Neuronal stem cell (in vitro differentiated cells): Measurements from ENCODE around the gene SEH1L.
"Not testable (repeated sequence)": the region's sequence is repeated elsewhere in the genome, so short reads cannot be mapped to it uniquely, and the experiment has no call there.

Source experiments
- DNase-seq: peaks from one replicate; pipeline ENCODE4 v3.0.0-alpha.2; 2013; ENCODE audit warnings: low spot score
- H2AFZ ChIP-seq: one replicate; pipeline ENCODE4 v1.6.1; 2013; ENCODE audit warnings: mild to moderate bottlenecking, low read length, inconsistent platforms
- H2AK5ac ChIP-seq: 2 replicates; pipeline ENCODE4 v1.6.1; 2013; ENCODE audit warnings: low read depth, mild to moderate bottlenecking, inconsistent platforms, low read length, moderate library complexity, mixed read lengths
- H2BK120ac ChIP-seq: 2 replicates; pipeline ENCODE4 v1.6.1; 2013; ENCODE audit warnings: low read depth, mild to moderate bottlenecking, inconsistent platforms, low read length, moderate library complexity, mixed read lengths
- H2BK12ac ChIP-seq: one replicate; pipeline ENCODE4 v1.6.1; 2013; ENCODE audit warnings: low read length, inconsistent platforms
- H2BK15ac ChIP-seq: 2 replicates; pipeline ENCODE4 v1.6.1; 2013; ENCODE audit warnings: mild to moderate bottlenecking, low read length, inconsistent platforms, mixed read lengths
- H2BK5ac ChIP-seq: one replicate; pipeline ENCODE4 v1.6.1; 2013; ENCODE audit warnings: inconsistent platforms, mild to moderate bottlenecking, low read length, moderate library complexity
- H3K14ac ChIP-seq: one replicate; pipeline ENCODE4 v1.6.1; 2013; ENCODE audit warnings: low read length, inconsistent platforms
- H3K18ac ChIP-seq: 2 replicates; pipeline ENCODE4 v1.6.1; 2013; ENCODE audit warnings: low read length, inconsistent platforms
- H3K23ac ChIP-seq: 2 replicates; pipeline ENCODE4 v1.6.1; 2013; ENCODE audit warnings: low read depth, mild to moderate bottlenecking, mixed read lengths, low read length, inconsistent platforms; ENCODE audit not compliant: poor library complexity
- H3K27ac ChIP-seq: replicated peaks from 3 replicates; pipeline ENCODE4 v1.5.1; 2013; ENCODE audit warnings: low read length, inconsistent platforms
- H3K27me3 ChIP-seq, 3 experiments: 2 replicates each; pipeline ENCODE4 v1.6.1; 2013; ENCODE audit warnings: low read length in 3 of 3, mild to moderate bottlenecking in 2 of 3, inconsistent platforms in 1 of 3, low read depth in 1 of 3, mixed read lengths in 1 of 3, moderate library complexity in 1 of 3; ENCODE audit not compliant: control insufficient read depth in 3 of 3, insufficient read depth in 3 of 3
- H3K36me3 ChIP-seq, 2 donors: replicated peaks in 1 of 2; 2 replicates each; pipeline ENCODE4 v1.6.1; 2013; ENCODE audit warnings: low read length in 2 of 2; ENCODE audit not compliant: control insufficient read depth in 2 of 2, insufficient read depth in 2 of 2
- H3K4ac ChIP-seq: 2 replicates; pipeline ENCODE4 v1.6.1; 2013; ENCODE audit warnings: inconsistent platforms, mild to moderate bottlenecking, low read length, moderate library complexity
- H3K4me1 ChIP-seq, 2 donors: 1 replicate in 1 of 2; 2 replicates in 1 of 2; pipeline ENCODE4 v1.6.1; 2013; ENCODE audit warnings: low read length in 2 of 2, low read depth in 1 of 2; ENCODE audit not compliant: control insufficient read depth in 2 of 2, insufficient read depth in 1 of 2
- H3K4me2 ChIP-seq: one replicate; pipeline ENCODE4 v1.6.1; 2013; ENCODE audit warnings: mild to moderate bottlenecking, low read length, inconsistent platforms; ENCODE audit not compliant: insufficient read depth, poor library complexity, severe bottlenecking
- H3K4me3 ChIP-seq, 2 donors: 2 replicates each; pipeline ENCODE4 v1.5.1; 2013; ENCODE audit warnings: low read length in 2 of 2, mild to moderate bottlenecking in 2 of 2, inconsistent platforms in 1 of 2, moderate library complexity in 1 of 2
- H3K79me1 ChIP-seq: one replicate; pipeline ENCODE4 v1.6.1; 2013; ENCODE audit warnings: low read depth, mild to moderate bottlenecking, inconsistent platforms, low read length, moderate library complexity
- H3K9ac ChIP-seq: one replicate; pipeline ENCODE4 v1.6.1; 2013; ENCODE audit warnings: mild to moderate bottlenecking, low read depth, low read length, inconsistent platforms; ENCODE audit not compliant: poor library complexity
- H3K9me3 ChIP-seq, 2 donors: replicated peaks in 1 of 2; 2 replicates each; pipeline versions ENCODE3 to v1.6.1; 2013; ENCODE audit warnings: low read length in 2 of 2, mild to moderate bottlenecking in 2 of 2, inconsistent platforms in 1 of 2, low read depth in 1 of 2, mixed read lengths in 1 of 2, moderate library complexity in 1 of 2; ENCODE audit not compliant: control insufficient read depth in 2 of 2, insufficient read depth in 1 of 2
- H4K8ac ChIP-seq: one replicate; pipeline ENCODE4 v1.6.1; 2013; ENCODE audit warnings: low read depth, mild to moderate bottlenecking, inconsistent platforms, low read length, moderate library complexity
- H4K91ac ChIP-seq: one replicate; pipeline ENCODE4 v1.6.1; 2013; ENCODE audit warnings: low read length, low read depth, mild to moderate bottlenecking, inconsistent platforms; ENCODE audit not compliant: poor library complexity
- WGBS, 2 donors: extraction: QIAGEN DNeasy Blood & Tissue Kit; methylation state at CpG; one replicate each; pipeline ENCODE4 v1.1.7; 2013; ENCODE audit warnings: missing lambda C conversion rate in 2 of 2, mixed read lengths in 1 of 2; ENCODE audit not compliant: insufficient read length in 2 of 2, insufficient replicate concordance in 1 of 2; ENCODE audit errors: extremely low coverage in 2 of 2; 5-methylcytosine and 5-hydroxymethylcytosine counted together

SEH1L gene

DNA sequence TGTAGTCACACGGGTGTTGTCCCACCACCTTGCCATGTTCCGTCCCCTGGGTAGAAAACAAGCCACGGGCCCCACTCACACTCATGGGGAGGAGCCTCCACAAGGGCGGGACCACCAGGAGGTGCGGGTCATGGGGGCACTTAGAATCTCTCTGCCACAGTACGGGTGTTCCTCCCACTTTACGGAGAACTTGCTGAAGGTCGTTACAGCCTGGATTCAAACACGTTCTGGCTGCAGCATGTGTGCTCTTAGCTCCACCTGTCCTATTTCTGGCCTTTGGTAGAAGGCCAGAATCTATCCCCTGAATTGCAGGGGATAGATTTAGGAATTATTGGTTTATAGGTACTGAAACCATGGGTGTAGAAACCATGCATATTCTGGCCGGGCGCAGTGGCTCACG lies 28.5 kb downstream of the SEH1L start:
- no peak overlapping the region for H2BK5ac ChIP-seq
- no peak for DNase-seq
- no peak overlapping the region for H3K4me2 ChIP-seq
- H3K4ac ChIP-seq = no peak overlapping the region
- H3K36me3 ChIP-seq = peaks cover 28 to 72% of the 10 kb centered on the region in 2 donors
- no peak overlapping the region for H3K23ac ChIP-seq
- H2BK15ac ChIP-seq = no peak overlapping the region
- peaks cover 2 to 8% of the 10 kb centered on the region in 2 donors for H3K9me3 ChIP-seq
- H3K18ac ChIP-seq = no peak overlapping the region
- no peak overlapping the region for H2BK120ac ChIP-seq
- no peak overlapping the region for H4K91ac ChIP-seq
- no CpG with 5 or more reads among the region's 12 CpGs for WGBS, 2 donors
- H3K4me3 ChIP-seq = peak overlapping the region in 1 of 2 donors; percentile 48
- no peaks in the 10 kb centered on the region for H3K79me1 ChIP-seq
- no peak overlapping the region for H2BK12ac ChIP-seq
- no peaks in the 10 kb centered on the region for H3K4me1 ChIP-seq
- no peak overlapping the region for H2AK5ac ChIP-seq
- no peak overlapping the region for H3K27ac ChIP-seq
- no peak overlapping the region for H3K14ac ChIP-seq
- H3K27me3 ChIP-seq = no peaks in the 10 kb centered on the region
- H3K9ac ChIP-seq = peak overlapping the region; percentile 7
- no peak overlapping the region for H2AFZ ChIP-seq
- no peak overlapping the region for H4K8ac ChIP-seq

DNA sequence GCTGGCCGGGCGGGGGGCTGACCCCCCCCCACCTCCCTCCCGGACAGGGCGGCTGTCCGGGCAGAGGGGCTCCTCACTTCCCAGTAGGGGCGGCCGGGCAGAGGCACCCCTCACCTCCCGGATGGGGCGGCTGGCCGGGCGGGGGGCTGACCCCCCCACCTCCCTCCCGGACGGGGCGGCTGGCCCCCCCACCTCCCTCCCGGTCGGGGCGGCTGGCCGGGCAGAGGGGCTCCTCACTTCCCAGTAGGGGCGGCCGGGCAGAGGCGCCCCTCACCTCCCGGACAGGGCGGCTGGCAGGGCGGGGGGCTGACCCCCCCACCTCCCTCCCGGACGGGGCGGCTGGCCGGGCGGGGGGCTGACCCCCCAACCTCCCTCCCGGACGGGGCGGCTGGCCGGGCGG lies 32.3 kb downstream of the SEH1L start:
- H2BK12ac ChIP-seq, H3K27ac ChIP-seq, H3K79me1 ChIP-seq, H3K27me3 ChIP-seq, H4K8ac ChIP-seq, H4K91ac ChIP-seq, H2BK120ac ChIP-seq, H3K9me3 ChIP-seq, DNase-seq, H3K4me1 ChIP-seq, H3K4ac ChIP-seq, H3K4me3 ChIP-seq, H3K4me2 ChIP-seq, H3K9ac ChIP-seq, H2AFZ ChIP-seq, H3K23ac ChIP-seq, H3K14ac ChIP-seq, H2AK5ac ChIP-seq, H2BK5ac ChIP-seq, H3K18ac ChIP-seq, H2BK15ac ChIP-seq: not testable (repeated sequence)
- whole genome bisulfite sequencing, 2 donors = no CpG with 5 or more reads among the region's 34 CpGs
- peaks cover 17 to 73% of the 10 kb centered on the region in 2 donors for H3K36me3 ChIP-seq

DNA sequence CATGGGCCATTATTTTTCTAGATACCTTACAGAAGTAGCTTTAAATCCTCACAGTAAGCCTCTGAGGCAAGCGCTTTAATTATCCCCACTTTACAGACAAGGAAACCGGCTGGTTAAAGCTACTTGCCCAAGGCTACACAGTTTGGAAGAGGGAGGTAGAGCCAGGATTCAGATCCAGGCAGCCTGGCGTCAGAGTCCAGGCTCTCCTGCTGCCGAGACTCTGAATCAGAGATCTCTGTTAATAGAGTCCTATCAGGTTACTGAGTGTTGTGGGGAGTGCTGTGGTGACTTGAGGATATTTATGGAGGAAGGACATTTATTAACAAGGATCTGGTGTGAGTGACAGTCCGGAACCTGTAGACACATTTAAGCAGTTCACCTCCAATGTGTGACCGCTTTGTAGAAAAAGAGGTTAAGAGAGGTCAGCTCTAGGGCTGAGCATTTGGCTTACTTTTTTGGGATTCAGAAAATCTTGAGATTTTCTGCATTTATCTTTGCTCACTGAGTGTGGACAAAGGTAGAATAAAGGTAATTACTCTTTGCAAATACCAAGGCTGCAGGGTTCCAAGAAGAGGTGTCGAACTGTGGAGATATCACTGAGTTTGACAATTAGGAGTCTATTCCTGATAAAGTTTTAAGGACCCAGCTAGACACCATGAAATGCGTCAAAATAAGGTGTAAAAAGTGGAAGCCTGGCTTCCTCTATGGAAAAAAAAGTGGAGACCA lies 41.7 kb downstream of the SEH1L start:
- Histone ChIP-seq H3K4me3 (peak overlapping the region in 1 of 2 donors; percentile 76), H2AFZ (no peak overlapping the region), H3K14ac (no peak overlapping the region), H4K8ac (no peak overlapping the region), H3K23ac (no peak overlapping the region), H3K36me3 (peaks cover 4 to 34% of the 10 kb centered on the region in 2 donors), H3K4ac (no peak overlapping the region), H3K9ac (no peak overlapping the region), H3K4me1 (peaks cover 3 to 11% of the 10 kb centered on the region in 2 donors), H3K27me3 (no peaks in the 10 kb centered on the region), H2BK5ac (no peak overlapping the region), H4K91ac (no peak overlapping the region), H3K18ac (no peak overlapping the region), H2BK120ac (no peak overlapping the region), H3K79me1 (no peaks in the 10 kb centered on the region), H3K4me2 (no peak overlapping the region), H3K9me3 (no peaks in the 10 kb centered on the region), H3K27ac (no peak overlapping the region), H2BK15ac (peak overlapping the region; percentile 35), H2BK12ac (no peak overlapping the region), H2AK5ac (no peak overlapping the region)
- WGBS, 2 donors = no CpG with 5 or more reads among the region's 8 CpGs
- DNase-seq = no peak

DNA sequence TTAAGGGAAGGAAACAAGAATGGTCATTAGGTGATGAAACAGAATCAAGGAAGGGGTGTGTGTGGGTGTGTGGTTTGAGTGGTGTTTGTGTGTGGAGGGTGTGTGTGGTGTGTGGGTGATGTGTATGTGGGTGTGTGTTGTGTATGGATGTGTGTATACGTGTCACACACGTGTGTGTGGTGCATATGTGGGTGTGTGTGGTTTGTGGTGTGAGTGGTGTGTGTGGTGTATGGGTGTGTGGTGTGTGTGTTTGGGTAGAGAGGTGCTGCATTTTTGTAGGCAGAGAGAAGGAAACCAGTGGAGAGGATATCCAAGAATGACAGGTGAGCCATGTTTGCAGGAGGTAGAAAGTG lies 42.3 kb downstream of the SEH1L start:
- WGBS, 2 donors = no CpG with 5 or more reads among the region's 2 CpGs
- Histone ChIP-seq H4K91ac (no peak overlapping the region), H3K27ac (peak overlapping the region; percentile 83)

More for the DNA sequence above, 42.3 kb downstream of the SEH1L start:
- H3K79me1 ChIP-seq = no peaks in the 10 kb centered on the region
- H3K4me3 ChIP-seq = peak overlapping the region; percentile 44 to 76
- no peaks in the 10 kb centered on the region for H3K9me3 ChIP-seq
- H3K9ac ChIP-seq = no peak overlapping the region
- H2BK12ac ChIP-seq = no peak overlapping the region
- H3K27me3 ChIP-seq = no peaks in the 10 kb centered on the region
- no peak overlapping the region for H2BK120ac ChIP-seq
- peak overlapping the region; percentile 21 for H3K14ac ChIP-seq
- no peak overlapping the region for H3K4ac ChIP-seq
- no peak overlapping the region for H4K8ac ChIP-seq
- H3K36me3 ChIP-seq = peaks cover 3 to 29% of the 10 kb centered on the region in 2 donors
- H3K4me1 ChIP-seq = peaks cover 3 to 11% of the 10 kb centered on the region in 2 donors
- H2AK5ac ChIP-seq = no peak overlapping the region
- peak overlapping the region; percentile 89 for H2AFZ ChIP-seq
- no peak overlapping the region for H3K23ac ChIP-seq
- H3K18ac ChIP-seq = no peak overlapping the region
- H2BK5ac ChIP-seq = no peak overlapping the region
- no peak for DNase-seq
- peak overlapping the region; percentile 39 for H3K4me2 ChIP-seq
- no peak overlapping the region for H2BK15ac ChIP-seq
